Measurements from ENCODE around the gene KRTAP20-3.

The KRTAP20-3 gene

GRCh38 chr21:30684506-30684905, 41.8 kb downstream of the KRTAP20-3 start:
- no peak for DNase-seq (ENCODE audit: low spot score)

- no peak for DNase-seq (ENCODE audit: low spot score)
These were observed 47.2 kb downstream of the KRTAP20-3 start for GRCh38 chr21:30689822-30690221.

Measured in Ammon's horn (tissue), 1 donor.